Spinal cord (tissue), 10 donors: ENCODE data around the gene MEFV. TPM values are rescaled to one million over a fixed set of nuclear protein-coding genes. Genes with fewer than 3 reads are reported as not detected.

Experiments
- DNase-seq, 6 donors: peaks; one replicate each; pipeline versions ENCODE4 v3.0.0 to v3.0.0-alpha.2; 2013 to 2015; ENCODE audit warnings: low spot score in 6 of 6, low read depth in 4 of 6
- H3K27ac ChIP-seq: one replicate; pipeline ENCODE4 v1.5.1; 2013; ENCODE audit warnings: low read depth, low read length, control low read depth
- H3K27me3 ChIP-seq: one replicate; pipeline ENCODE4 v1.6.1; 2013; ENCODE audit warnings: low read length; ENCODE audit not compliant: control insufficient read depth, insufficient read depth
- H3K36me3 ChIP-seq: one replicate; pipeline ENCODE4 v1.6.1; 2013; ENCODE audit warnings: low read length; ENCODE audit not compliant: control insufficient read depth, insufficient read depth
- H3K4me1 ChIP-seq: one replicate; pipeline ENCODE4 v1.6.1; 2013; ENCODE audit warnings: low read length; ENCODE audit not compliant: control insufficient read depth, insufficient read depth
- H3K4me3 ChIP-seq: one replicate; pipeline ENCODE4 v1.5.1; 2013; ENCODE audit warnings: low read depth, low read length, control low read depth
- H3K9me3 ChIP-seq: one replicate; pipeline ENCODE4 v1.6.1; 2013; ENCODE audit warnings: low read length; ENCODE audit not compliant: control insufficient read depth, insufficient read depth
- WGBS: methylation state at CpG from one replicate; pipeline ENCODE4 v1.1.5; 2013; ENCODE audit warnings: missing lambda C conversion rate; ENCODE audit not compliant: insufficient coverage; 5-methylcytosine and 5-hydroxymethylcytosine counted together
- long read RNA-seq, 4 donors: transcript quantifications; one replicate each; lab custom pipeline, GENCODE V29; 2026
- polyA plus RNA-seq, 2 donors: library from polyadenylated mRNA; unstranded; fragments of 120-200 nt; gene quantifications; one replicate each; pipeline ENCODE4 v1.2.1, GENCODE V29; 2013; ENCODE audit not compliant: insufficient read length in 2 of 2
- total RNA-seq, 2 donors: library from RNA; depleted of rRNA in 1 of 2; stranded (reverse); fragments of 120-200 nt in 1 of 2; fragments of >200 nt in 1 of 2; gene quantifications; one replicate each; pipeline versions ENCODE4 v1.2.3 to v1.2.4, GENCODE V29; 2013 to 2014
- donor health status: healthy.

Gene MEFV, protein sequence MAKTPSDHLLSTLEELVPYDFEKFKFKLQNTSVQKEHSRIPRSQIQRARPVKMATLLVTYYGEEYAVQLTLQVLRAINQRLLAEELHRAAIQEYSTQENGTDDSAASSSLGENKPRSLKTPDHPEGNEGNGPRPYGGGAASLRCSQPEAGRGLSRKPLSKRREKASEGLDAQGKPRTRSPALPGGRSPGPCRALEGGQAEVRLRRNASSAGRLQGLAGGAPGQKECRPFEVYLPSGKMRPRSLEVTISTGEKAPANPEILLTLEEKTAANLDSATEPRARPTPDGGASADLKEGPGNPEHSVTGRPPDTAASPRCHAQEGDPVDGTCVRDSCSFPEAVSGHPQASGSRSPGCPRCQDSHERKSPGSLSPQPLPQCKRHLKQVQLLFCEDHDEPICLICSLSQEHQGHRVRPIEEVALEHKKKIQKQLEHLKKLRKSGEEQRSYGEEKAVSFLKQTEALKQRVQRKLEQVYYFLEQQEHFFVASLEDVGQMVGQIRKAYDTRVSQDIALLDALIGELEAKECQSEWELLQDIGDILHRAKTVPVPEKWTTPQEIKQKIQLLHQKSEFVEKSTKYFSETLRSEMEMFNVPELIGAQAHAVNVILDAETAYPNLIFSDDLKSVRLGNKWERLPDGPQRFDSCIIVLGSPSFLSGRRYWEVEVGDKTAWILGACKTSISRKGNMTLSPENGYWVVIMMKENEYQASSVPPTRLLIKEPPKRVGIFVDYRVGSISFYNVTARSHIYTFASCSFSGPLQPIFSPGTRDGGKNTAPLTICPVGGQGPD
- total RNA-seq (1 to 10 TPM in 1 of 2 donors, under 1 TPM in 1; 0.33 to 1.8 TPM), polyA plus RNA-seq (under 1 TPM; 0.29 to 0.36 TPM)
- long read RNA-seq, donor 1: 0 reads
- long read RNA-seq, donor 2: 0 reads
- long read RNA-seq, donor 3: 0 reads
- long read RNA-seq, donor 4: 0 reads

- no peak for DNase-seq
Measured at GRCh38 chr16:3256146-3256865, at the start of gene MEFV. Gene MEFV (minus strand): TSS chr16:3256633. CDS start chr16:3256587, 46 bp downstream.

GRCh38 chr16:3306078-3306477, 49.6 kb upstream of the MEFV start:
- Histone ChIP-seq H3K4me1 (peaks cover 5% of the 10 kb centered on the region), H3K9me3 (peaks cover 6% of the 10 kb centered on the region), H3K27ac (peak overlapping the region; percentile 95), H3K27me3 (no peaks in the 10 kb centered on the region), H3K4me3 (peak overlapping the region; percentile 88), H3K36me3 (peaks cover 35% of the 10 kb centered on the region)
- WGBS: 54% methylated on average over 7 of the region's 11 CpGs
- DNase-seq: no peak

More at GRCh38 chr16:3256146-3256865, at the start of gene MEFV:
- no peak within 1 kb of the TSS for H3K27ac ChIP-seq
- H3K27me3 ChIP-seq: peaks cover 8% of the 10 kb centered on the region
- H3K9me3 ChIP-seq: no peaks in the 10 kb centered on the region
- no peak within 1 kb of the TSS for H3K4me3 ChIP-seq
- H3K36me3 ChIP-seq: no peaks in the 10 kb centered on the region
- 83% methylated on average over 12 of the region's 14 CpGs for WGBS
- no peaks in the 10 kb centered on the region for H3K4me1 ChIP-seq

DNA sequence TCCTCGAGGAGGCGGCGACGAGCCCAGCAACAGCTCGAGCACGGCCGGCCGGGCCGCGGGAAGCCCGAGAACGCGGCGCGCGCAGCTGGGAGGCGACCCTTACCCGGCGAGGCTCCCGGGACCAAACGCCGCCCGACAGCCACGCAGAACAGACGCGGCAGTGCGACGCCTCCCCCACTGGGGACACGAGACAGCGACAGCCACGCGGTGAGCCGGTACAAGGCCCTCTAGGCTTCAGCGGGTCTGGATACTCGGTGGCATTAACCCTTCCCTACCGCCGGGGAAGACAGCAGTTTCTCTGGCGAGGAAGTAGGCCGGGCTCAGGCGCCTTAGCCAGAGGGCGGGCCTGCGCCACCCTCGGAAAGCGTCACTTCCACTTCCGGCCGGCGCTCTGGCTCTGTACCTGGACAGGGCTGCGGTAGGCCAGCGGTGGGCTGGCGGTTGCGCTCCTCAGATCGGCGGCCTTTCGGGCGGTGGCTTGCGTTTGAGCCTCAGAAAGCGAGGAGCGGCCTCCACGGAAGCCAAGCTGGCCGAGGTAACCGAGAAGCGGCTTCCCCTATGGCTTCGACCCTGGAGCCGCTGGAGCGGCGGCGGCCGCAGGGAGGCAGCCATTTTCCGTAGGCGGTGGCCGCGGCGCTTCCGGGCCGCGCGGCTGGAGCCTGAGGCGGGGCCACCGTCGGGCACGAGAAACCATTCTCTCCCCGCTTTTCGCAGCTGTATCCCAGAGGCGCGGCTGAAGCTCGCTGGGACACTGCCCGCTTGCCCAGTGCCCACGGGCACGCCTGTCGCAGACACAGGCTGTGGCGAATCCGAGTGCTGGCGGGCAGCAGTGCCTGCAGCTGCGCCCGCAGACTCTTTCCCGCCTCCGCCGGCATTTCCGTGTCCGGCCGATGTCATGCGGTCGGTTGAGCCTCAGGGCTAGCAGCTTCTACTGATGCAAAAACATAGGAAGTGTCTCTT, 49.0 kb upstream of the MEFV start, which contains the start of the genes TIGD7 and ZNF75A:
Gene TIGD7, minus strand, starts transcription at position 322 of the 960 bp plus-strand sequence. CDS start 4,816 bp downstream, outside the sequence.
Gene ZNF75A, plus strand, starts transcription at position 389 of the 960 bp plus-strand sequence. CDS start 2,932 bp downstream, outside the sequence.
- no peaks in the 10 kb centered on the region for H3K27me3 ChIP-seq
- peaks cover 5% of the 10 kb centered on the region for H3K4me1 ChIP-seq
- peak within 1 kb of the TSS; percentile 95 for H3K27ac ChIP-seq
- H3K9me3 ChIP-seq: peaks cover 6% of the 10 kb centered on the region
- H3K36me3 ChIP-seq: peaks cover 34% of the 10 kb centered on the region
- peak within 1 kb of the TSS; percentile 88 for H3K4me3 ChIP-seq
- DNase-seq: peak; percentile 84 to 99 (median 92)
- under 1% methylated on average over 103 of the region's 103 CpGs for WGBS

GRCh38 chr16:3304370-3304769, 47.9 kb upstream of the MEFV start:
- DNase-seq: no peak
- peaks cover 5% of the 10 kb centered on the region for H3K4me1 ChIP-seq
- H3K27me3 ChIP-seq: no peaks in the 10 kb centered on the region
- 73% methylated on average over 1 of the region's 4 CpGs for WGBS
- no peak overlapping the region for H3K27ac ChIP-seq
- H3K9me3 ChIP-seq: peaks cover 6% of the 10 kb centered on the region
- H3K36me3 ChIP-seq: peaks cover 26% of the 10 kb centered on the region
- H3K4me3 ChIP-seq: peak overlapping the region; percentile 88

GRCh38 chr16:3295783-3296182, 39.4 kb upstream of the MEFV start:
- DNase-seq: peak in 1 of 6 donors; percentile 9
- Histone ChIP-seq H3K27ac (no peak overlapping the region), H3K36me3 (peaks cover 38% of the 10 kb centered on the region), H3K4me1 (peaks cover 12% of the 10 kb centered on the region), H3K27me3 (no peaks in the 10 kb centered on the region), H3K9me3 (no peaks in the 10 kb centered on the region), H3K4me3 (no peak overlapping the region)
- WGBS: 66% methylated on average over 13 of the region's 13 CpGs

DNA sequence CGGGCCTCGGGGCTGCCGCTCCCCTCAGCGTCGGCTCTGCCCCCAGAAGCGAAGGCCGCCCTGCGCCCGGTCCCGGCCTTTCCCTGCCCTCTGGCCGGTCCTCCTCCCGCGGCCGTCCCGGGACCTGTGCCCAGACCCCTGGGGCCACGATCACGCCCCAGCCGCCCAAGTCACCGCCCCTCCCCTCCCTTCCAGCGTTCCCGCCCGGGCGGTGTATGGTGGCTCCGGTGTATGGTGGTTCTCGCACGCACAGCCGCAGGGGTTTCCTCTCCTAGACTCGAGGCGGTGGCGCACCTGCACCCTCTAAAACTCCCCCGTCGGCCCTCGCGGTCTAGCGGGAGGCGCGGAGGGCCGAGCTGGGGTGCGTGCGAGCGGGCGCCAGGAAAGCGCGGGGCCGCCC, 38.8 kb upstream of the MEFV start:
- Histone ChIP-seq H3K9me3 (no peaks in the 10 kb centered on the region), H3K4me3 (no peak overlapping the region), H3K4me1 (peaks cover 12% of the 10 kb centered on the region), H3K27me3 (no peaks in the 10 kb centered on the region), H3K36me3 (peaks cover 43% of the 10 kb centered on the region), H3K27ac (no peak overlapping the region)
- 27% methylated on average over 39 of the region's 45 CpGs for WGBS
- DNase-seq: no peak

- no peaks in the 10 kb centered on the region for H3K27me3 ChIP-seq
- no peak overlapping the region for H3K27ac ChIP-seq
- no peak overlapping the region for H3K4me3 ChIP-seq
- H3K36me3 ChIP-seq: peaks cover 62% of the 10 kb centered on the region
- 88% methylated on average over 2 of the region's 3 CpGs for WGBS
- peaks cover 12% of the 10 kb centered on the region for H3K4me1 ChIP-seq
- DNase-seq: no peak
- peaks cover 2% of the 10 kb centered on the region for H3K9me3 ChIP-seq
Measured at GRCh38 chr16:3292604-3293003, 36.2 kb upstream of the MEFV start.

- DNase-seq: no peak
- no peak overlapping the region for H3K4me3 ChIP-seq
- no peaks in the 10 kb centered on the region for H3K27me3 ChIP-seq
- peaks cover 5% of the 10 kb centered on the region for H3K4me1 ChIP-seq
- no peak overlapping the region for H3K27ac ChIP-seq
- peaks cover 2% of the 10 kb centered on the region for H3K9me3 ChIP-seq
- peaks cover 51% of the 10 kb centered on the region for H3K36me3 ChIP-seq
- WGBS: 98% methylated on average over 5 of the region's 16 CpGs
Measured at GRCh38 chr16:3289998-3290673, 33.7 kb upstream of the MEFV start.
